GM18507 (cell line): ENCODE measurements around the gene PERM1.
"Not testable (repeated sequence)": the region's sequence is repeated elsewhere in the genome, so short reads cannot be mapped to it uniquely, and the experiment has no call there.

Experiments
- DNase-seq: peaks from one replicate; pipeline ENCODE4 v3.0.0; 2011; ENCODE audit warnings: low read depth; ENCODE audit not compliant: insufficient read length; ENCODE audit errors: extremely low spot score
- FAIRE-seq: peaks from 2 replicates; lab custom pipeline; 2011; peaks lifted over from hg19 to GRCh38; lab: Jason Lieb, UNC

Gene PERM1, protein sequence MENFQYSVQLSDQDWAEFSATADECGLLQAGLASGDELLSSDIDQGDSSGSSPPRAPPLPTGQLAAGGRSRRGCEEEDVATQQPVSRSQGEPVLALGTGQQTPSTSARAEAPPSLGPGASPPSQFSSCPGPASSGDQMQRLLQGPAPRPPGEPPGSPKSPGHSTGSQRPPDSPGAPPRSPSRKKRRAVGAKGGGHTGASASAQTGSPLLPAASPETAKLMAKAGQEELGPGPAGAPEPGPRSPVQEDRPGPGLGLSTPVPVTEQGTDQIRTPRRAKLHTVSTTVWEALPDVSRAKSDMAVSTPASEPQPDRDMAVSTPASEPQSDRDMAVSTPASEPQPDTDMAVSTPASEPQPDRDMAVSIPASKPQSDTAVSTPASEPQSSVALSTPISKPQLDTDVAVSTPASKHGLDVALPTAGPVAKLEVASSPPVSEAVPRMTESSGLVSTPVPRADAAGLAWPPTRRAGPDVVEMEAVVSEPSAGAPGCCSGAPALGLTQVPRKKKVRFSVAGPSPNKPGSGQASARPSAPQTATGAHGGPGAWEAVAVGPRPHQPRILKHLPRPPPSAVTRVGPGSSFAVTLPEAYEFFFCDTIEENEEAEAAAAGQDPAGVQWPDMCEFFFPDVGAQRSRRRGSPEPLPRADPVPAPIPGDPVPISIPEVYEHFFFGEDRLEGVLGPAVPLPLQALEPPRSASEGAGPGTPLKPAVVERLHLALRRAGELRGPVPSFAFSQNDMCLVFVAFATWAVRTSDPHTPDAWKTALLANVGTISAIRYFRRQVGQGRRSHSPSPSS

DNA sequence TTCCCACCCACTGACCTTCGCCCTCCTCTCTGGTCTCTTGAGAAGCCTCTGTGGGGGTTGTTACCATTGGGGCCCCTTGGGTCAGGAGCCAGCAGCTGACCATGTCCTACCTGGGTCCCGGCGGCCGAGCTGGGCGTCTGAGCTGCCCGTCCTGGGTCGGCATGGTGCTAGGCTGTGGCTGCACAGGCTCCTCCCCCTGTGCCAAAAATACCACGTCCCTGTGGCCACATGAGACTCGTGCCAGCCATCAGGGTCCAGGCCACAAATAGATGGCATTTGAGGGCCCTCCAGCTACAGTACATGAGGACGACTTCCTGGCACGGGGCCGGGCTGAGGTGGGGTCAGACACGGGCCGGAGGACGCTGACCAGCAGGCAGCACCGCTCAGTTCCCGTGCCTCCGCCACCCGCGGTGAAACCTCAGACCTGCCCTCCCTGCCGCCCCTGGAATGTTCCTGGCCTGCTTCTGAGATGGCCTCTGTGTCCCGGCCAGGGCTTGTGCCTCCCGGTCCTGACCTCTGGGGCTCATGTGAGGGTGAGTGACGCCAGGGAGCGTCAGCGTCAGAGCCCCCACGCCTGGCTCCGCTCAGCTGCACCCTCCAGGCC is at the start of gene PERM1:
Gene PERM1, minus strand, starts transcription at position 139 of the 604 bp plus-strand sequence. CDS start 1,064 bp downstream, outside the sequence.
- DNase-seq: no peak
- no peak for FAIRE-seq

DNA sequence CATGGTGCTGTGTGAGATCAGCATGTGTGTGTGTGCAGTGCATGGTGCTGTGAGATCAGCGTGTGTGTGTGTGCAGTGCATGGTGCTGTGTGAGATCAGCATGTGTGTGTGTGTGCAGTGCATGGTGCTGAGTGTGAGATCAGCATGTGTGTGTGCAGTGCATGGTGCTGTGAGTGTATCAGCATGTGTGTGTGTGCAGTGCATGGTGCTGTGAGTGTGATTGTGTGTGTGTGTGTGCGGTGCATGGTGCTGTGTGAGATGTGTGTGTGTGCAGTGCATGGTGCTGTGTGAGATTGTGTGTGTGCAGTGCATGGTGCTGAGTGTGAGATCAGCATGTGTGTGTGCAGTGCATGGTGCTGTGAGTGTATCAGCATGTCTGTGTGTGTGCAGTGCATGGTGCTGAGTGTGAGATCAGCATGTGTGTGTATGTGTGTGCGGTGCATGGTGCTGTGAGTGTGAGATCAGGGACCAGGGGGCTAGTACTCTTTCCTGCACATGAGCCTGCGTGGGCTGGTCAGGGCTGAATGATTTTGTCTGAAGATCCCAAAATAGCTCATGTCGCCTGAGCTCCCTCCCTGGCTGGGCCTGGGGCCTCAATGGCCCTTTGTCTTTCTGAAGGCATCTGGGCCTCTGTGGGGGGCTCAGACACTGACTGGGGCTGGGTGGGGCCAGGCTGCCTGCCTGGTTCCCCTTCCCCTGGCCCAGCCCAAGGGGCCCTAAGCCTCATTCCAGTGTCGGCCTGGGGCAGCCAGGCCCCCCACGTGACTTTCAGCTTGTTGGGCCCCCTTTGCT is 49.2 kb upstream of the PERM1 start:
- FAIRE-seq: peak; percentile 50

DNA sequence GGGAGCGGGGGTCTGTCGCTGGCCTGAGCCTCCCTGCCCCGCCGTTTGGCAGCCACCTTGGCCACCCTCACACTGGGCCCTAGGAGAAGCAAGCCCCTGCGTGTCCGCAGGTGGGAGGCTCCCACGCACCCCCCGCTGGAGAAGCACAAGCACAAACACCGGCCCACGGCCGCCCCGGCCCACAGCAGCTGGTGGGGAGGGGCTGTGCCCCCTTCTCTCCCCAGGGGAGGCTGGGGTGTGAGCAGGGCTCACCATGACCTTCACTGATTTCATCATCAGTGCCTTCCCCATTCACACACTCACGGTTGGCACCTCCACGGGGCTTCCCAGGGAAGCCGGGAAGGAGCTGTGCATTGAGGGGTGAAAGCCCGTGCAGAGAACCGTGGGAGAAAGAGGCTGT is 45.9 kb upstream of the PERM1 start:
- FAIRE-seq (no peak), DNase-seq (no peak)

More for the DNA sequence above, 49.2 kb upstream of the PERM1 start:
- DNase-seq: not testable (repeated sequence)

DNA sequence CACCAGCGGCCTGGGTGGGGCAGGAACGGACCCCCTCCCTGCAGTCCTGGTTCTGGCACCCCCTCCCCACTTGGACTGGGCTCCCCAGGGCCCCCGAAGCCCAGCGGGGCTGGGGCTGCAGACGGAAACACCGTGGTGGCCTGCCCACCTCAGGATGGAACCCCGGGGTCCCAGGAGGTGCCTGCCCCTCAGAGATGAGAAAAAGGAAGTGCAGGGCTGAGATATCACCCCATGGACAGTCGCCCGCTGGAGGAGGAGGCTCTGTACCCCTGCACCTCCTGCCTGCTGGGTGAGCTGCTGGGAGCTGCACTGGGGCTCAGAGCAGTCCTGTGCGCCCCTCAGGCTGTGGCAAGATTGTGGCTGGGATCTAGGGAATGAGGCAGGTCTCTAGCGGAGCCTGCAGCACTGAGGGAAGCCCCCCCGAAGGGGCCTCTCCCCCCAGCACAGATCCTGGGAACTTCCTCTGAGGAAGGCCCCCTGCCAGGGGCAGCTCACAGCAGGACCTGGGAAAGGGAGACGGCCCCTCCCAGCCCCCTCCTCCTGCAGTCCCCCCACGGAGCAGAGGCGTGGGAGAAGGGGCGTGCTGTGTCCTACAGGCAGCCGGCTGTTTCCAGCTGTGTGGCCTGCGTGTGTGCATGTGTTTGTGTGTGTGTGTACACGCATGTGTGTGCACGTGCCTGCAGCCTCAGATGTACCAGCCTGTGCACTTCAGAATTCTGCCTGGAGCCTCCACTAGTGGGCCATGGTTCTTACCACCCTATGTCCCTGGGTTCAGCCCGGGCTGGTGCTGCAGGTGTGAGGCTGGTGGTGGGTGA is 44.9 kb upstream of the PERM1 start:
- FAIRE-seq (no peak), DNase-seq (no peak)

DNA sequence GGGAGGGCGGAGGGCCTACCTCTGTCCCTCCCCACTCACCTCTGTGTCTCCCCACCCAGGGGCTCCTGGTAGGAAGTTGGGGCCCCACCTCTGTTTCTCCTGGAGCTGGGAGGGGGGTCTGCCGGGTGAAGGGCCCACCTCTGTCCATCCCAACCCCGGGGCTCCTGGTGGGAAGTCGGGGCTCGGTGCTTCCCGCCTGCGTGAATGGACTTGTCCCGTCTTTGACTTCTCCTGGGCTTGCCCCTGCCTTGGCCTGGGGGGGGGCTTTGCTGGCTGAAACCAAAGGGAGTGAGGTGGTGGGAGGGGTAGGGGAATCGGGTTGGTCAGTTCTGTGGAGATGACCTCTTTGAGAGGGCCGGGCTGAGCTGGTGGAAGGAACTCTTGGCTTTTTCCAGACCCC is 43.8 kb upstream of the PERM1 start:
- DNase-seq (no peak), FAIRE-seq (no peak)

DNA sequence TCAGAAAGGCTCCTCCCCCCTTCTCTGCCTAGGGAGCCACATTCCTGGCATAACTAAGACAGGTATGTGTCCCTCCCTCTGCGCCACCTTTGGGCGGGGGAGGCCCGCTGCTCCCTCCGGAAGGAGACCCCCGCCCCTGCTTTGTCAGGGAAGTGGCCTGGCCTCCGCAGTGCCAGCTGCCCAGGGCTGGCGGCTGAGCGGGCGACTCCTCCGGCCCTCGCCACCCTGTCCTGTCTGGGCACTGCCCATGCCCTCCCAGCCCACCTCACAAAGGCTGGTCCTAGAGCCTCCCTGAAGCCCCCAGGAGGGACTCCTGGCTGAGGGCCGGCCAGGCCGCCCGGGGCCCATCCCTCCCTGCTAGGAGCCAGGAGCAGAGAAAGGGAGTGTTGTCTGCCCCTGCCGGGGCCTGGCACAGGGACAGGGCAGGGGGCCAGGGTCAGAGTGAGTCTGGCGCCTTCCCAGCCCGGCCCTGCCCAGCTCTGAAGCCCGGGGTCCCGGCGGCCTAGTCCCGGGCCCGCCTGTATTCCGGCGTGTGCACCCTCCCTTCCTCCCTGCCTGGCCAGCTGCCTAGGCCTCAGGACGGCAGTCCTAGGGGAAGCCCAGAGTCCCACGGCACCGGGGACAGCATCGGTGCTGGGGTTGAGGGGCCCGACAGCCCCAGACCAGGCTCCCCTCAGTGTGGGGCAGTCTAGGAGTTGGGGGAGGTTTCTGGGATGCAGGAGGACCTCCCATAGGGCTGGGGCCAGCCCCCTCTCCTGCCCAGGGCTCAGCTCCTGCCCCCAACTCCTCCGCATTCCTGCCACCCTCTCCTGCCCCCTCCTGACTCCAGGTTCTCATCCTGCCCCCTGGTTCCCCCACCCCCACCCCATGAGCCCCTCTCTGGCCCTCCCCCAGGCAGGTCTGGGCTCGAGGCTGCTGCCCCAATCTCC is 43.1 kb upstream of the PERM1 start:
- DNase-seq (no peak), FAIRE-seq (no peak)

DNA sequence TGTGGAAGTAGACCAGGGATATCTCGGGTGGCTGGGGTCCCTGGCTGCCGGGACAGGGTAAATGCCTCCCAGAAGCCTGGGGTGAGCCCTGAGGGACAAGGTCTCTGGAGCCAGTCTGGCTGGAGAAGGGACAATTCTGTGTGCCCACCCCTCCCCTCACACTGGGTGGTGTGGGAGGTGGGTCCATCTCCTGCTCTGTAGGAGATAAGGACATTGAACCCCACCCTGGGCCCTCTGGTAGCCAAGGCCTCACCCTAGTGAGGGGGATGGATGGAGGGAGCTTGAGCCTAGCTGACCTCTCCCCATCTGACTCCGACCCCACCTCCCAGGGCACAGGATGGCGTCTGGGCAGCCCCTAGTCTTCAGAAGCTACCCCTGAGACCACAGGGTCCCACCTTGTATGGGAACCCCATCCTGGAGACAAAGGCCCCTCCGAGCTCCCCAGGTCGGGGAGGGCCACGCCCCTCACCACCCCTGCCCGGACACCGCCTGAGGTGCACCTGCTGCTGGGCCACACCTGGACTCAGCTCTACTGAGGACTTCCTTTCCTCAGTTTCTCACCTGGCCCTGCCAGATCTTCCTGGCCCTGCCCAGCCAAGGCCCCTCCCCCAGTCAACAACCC is 42.4 kb upstream of the PERM1 start:
- FAIRE-seq (no peak), DNase-seq (no peak)

DNA sequence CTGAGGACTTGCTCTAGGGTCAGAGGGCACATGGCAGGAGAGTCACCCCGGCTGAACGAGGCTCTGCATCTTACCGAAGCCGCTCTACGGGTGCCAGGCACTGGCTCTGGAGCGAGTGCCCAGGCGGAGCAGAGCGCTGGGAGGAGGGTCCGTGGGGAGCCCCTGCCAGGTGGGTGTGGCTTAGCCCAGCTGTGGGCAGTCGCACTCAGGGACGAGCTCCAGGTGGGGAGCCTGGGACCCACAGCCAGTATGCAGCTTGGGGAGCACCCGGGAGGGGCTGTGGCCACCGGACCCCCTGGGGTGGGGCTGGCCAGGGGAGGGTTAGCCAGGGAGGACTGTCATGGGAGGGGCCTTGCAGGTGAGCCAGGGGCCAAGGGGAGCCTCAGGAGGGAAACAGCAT is 41.8 kb upstream of the PERM1 start:
- FAIRE-seq (no peak), DNase-seq (no peak)

DNA sequence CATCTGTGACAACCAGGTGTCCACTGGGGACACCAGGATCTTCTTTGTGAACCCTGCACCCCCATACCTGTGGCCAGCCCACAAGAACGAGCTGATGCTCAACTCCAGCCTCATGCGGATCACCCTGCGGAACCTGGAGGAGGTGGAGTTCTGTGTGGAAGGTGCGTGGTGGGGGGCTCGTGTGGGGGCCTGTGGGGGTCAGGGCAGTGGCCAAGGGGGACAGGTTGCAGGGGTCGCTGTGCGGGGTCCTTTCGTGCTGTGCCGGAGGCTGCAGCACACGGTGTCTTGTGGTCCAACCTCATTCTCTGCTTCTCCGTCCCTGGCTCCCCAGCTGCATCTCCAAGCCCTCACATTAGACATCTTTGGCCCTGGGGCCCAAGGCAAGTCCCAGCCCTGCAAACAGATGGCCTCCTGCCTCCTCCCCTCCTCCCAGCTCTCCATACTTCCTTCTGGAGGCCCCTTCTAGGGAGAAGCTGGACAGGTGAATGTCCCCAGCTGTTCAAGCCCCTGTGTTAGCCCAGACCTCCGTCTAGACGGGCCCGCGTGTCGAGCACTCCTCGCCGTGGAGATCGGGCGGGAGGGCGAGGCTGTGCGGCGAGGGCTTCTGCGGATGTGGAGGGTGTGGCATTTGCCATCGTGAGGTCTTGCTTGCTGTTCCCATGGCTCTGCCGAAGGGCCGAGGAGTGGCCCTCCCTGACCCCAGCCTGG is 40.6 kb upstream of the PERM1 start:
- FAIRE-seq: no peak
- no peak for DNase-seq

DNA sequence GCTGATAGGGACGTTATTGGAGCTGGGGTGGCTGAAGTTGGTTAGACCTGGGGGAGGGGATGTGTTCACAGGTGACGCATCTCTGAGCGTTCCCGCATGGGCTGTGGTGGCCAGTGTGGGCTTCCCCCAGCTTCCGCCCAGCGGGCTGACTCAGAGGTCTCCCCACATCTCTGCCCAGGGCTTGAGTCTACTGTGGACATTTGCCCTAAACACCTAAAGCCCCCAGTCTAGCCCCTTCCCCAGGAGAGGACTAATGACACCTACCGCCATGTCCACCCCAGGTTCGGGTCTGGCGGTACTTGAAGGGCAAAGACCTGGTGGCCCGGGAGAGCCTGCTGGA is 40.0 kb upstream of the PERM1 start:
- no peak for FAIRE-seq

DNA sequence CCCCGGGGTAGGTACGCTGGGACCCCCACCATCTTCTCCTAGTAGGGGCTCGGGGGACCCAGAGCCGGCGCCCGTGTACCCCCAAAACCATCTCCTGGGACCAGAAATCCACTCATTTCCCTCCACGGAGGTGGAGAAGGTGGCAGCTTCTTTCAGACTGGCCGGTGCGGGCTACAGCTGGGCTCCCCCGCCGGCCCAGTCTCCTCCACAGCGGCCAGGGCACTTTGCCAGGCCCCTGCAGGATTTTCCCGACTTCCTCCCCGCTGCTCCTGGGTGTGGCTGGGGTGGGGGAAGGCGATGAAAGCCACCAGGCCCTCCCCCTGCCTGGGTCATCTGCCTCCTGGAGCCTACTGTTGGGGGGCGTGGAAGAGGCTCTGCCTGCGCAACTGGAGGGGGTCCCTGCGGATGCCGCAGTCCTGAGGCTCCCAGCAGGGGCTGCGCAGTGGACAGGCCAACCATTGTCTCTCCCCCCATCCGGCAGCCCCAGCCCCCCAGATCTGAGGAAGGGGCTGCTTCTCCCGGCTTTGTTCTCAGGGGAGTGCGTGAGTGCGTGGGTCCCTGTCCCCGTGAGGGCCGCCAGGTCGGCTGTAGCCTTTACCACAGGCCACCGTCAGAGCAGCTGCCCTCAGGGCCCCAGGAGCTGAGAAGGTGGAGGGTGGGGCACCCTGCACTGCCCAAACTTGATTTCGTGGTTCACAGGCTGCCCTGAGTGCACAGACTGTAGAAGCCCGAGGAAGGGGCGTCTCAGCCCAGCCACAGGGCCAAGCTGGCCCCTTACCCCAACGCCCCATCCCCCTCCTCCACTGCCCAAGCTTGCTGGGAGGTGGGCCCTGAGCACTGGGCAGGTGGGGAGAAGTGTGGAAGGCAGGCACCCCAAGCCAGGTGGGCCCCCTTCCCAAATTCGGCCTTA is 39.4 kb upstream of the PERM1 start:
- DNase-seq (no peak), FAIRE-seq (no peak)

More for the DNA sequence above, 40.0 kb upstream of the PERM1 start:
- DNase-seq: no peak

DNA sequence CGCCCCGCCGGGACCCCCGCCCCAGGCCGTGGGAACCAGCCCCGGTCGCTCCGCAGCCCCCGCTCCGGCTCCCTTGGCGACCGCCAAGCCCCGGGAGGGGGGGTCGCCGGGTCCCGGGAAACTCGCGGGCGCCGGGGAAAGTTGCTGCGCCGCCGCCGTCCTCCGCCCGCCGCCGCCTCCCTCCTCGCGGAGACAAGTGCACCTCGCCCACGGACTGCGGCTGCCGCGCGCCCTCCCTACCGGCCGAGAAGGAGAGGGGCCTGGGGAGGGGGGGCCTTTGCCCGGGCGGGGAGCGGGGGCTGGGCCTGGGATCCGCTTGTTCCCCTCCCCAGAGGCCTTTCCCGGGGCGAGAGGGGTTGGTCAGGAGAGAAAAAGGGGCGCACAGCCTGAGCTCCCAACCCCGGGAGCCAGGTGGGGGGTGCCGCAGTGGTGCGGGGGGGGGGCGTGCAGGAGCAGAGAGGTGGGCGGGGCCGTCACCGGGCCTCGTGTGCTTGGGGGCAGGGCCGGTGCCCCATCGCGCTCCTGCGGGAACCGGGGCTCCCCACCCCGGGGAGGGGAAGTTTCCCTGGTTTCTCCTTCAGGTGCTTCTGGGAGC is 38.6 kb upstream of the PERM1 start:
- DNase-seq (no peak), FAIRE-seq (no peak)

DNA sequence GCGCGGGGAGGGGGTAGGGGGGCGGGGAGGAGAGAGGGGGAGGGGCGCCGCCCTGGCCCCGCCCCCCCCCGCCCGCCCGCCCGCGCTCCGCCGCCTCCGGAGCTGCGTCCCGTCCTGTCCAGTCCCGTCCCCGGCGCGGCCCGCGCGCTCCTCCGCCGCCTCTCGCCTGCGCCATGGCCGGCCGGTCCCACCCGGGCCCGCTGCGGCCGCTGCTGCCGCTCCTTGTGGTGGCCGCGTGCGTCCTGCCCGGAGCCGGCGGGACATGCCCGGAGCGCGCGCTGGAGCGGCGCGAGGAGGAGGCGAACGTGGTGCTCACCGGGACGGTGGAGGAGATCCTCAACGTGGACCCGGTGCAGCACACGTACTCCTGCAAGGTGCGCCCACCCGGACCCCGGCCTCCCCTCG is 38.1 kb upstream of the PERM1 start, which contains the start of gene AGRN:
Gene AGRN, plus strand, starts transcription at position 121 of the 405 bp plus-strand sequence. Its CDS starts 53 bp downstream, at position 174.
- peak; percentile 71 for DNase-seq
- FAIRE-seq: no peak

DNA sequence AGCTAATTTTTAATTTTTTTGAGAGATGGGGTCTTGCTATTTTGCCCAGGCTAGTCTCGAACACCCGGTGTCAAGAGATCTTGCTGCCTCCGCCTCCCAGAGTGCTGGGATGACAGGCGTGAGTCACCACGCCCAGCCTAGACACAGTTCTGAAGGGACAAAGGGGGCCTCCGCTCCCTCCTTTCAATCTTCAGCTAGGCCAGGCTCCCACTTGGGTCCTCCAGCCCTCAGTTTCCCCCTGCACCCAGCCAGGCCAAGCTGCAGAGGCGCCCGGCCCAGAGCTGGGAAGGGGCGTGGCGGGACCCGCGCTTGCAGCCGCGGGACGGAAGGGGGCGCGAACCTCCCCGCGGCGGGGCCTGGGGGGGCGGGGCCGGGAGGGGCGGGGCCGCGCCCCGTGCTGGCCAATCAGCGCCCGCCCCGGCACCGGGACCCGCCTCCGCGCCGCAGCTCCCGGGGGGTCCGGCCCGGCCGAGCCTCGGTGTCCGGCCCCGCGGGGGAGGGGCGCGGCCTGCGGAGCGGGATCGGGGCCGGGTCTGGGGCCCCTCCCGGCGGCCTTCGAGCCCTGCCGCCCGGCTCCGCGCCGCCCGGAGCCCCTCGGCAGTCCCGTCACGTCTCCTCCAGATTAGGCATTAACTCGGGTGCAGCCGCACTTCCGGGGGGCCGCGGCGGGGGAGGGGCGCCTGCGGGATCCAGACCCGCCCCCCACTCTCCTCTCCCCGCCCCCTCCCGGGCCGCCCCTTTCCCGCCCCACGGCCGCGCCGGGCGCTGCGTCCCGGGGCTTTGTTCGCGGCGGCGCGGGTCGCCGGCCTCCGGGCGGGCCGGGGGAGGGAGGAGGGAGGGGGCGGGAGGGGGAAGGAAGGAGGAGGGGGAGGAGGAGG is 37.5 kb upstream of the PERM1 start:
- DNase-seq: peak; percentile 81
- FAIRE-seq: peak; percentile 67
